ENCODE measurements around the gene ANK3.
A peak's percentile ranks its signal among the peaks of the same experiment; 100 is the strongest.

Gene ANK3

DNA sequence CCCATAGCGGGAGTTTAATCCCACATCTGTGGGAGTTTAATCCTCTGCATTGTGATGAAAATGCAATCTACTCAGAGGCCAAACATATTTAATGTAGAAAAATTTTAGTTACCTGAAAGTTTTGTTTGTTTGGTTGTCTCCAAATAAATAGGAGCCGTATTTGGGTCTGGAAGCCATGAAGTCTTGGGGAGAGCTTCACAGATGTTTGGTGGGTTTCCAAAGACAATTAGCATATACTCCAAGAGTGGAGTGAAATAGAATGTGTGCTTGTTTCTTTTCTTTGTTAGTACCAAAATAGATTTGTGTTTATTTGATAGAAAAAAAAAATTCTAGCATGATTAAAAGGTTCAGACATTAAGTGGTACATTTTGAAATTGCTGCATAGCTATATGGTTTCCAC is 50.9 kb downstream of the ANK3 start:
- POLR2A ChIA-PET: no interaction called here
- CTCF ChIA-PET: interaction anchor here (1.3 kb wide), 1 partner anchor 104 kb away, joined by 3 read pairs; no protein-coding TSS in a partner anchor
- DNase-seq (ENCODE audit: low read depth, low spot score): no peak
- no peak overlapping the region for H3K4me3 ChIP-seq (ENCODE audit: low read depth, low read length)
- TF ChIP-seq, protein P1, sequence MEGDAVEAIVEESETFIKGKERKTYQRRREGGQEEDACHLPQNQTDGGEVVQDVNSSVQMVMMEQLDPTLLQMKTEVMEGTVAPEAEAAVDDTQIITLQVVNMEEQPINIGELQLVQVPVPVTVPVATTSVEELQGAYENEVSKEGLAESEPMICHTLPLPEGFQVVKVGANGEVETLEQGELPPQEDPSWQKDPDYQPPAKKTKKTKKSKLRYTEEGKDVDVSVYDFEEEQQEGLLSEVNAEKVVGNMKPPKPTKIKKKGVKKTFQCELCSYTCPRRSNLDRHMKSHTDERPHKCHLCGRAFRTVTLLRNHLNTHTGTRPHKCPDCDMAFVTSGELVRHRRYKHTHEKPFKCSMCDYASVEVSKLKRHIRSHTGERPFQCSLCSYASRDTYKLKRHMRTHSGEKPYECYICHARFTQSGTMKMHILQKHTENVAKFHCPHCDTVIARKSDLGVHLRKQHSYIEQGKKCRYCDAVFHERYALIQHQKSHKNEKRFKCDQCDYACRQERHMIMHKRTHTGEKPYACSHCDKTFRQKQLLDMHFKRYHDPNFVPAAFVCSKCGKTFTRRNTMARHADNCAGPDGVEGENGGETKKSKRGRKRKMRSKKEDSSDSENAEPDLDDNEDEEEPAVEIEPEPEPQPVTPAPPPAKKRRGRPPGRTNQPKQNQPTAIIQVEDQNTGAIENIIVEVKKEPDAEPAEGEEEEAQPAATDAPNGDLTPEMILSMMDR (IDR thresholded peaks at IDR 0.05; ENCODE audit: insufficient read depth, low read length, missing control alignments): no peak

DNA sequence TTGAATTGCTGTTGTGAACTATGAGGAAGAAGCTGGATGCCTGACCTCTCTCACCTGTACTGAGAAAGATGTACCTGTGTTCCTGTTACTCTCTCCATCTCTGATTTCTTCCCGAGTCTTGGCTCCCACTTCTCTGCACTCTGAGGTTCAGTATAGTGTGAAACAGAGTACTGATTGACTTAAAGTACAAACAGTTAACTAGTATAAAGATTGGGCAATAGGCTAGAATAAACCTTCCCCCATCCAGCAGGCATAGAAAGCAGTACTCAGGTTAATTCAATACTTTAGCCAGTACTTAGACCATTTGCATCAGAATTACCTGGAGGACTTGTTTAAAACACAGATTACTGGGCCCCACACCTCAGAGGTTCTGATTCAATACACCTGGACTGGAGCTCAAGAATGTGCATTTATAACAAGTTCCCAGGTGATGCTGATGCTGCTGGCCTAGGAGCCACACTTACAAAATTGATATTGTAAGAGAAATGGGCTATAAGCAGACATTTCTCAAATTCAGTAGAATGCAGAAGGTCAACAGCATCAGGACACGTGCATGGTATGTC is 51.6 kb downstream of the ANK3 start:
- TF ChIP-seq, protein P1 (IDR thresholded peaks at IDR 0.05; ENCODE audit: insufficient read depth, low read length, missing control alignments): no peak
- no peak for DNase-seq (ENCODE audit: low read depth, low spot score)
- CTCF ChIA-PET: interaction anchor here (3.5 kb wide), 1 partner anchor 24 kb away, joined by 16 read pairs; no protein-coding TSS in a partner anchor
- no peak overlapping the region for H3K4me3 ChIP-seq (ENCODE audit: low read depth, low read length)
- POLR2A ChIA-PET: no interaction called here

DNA sequence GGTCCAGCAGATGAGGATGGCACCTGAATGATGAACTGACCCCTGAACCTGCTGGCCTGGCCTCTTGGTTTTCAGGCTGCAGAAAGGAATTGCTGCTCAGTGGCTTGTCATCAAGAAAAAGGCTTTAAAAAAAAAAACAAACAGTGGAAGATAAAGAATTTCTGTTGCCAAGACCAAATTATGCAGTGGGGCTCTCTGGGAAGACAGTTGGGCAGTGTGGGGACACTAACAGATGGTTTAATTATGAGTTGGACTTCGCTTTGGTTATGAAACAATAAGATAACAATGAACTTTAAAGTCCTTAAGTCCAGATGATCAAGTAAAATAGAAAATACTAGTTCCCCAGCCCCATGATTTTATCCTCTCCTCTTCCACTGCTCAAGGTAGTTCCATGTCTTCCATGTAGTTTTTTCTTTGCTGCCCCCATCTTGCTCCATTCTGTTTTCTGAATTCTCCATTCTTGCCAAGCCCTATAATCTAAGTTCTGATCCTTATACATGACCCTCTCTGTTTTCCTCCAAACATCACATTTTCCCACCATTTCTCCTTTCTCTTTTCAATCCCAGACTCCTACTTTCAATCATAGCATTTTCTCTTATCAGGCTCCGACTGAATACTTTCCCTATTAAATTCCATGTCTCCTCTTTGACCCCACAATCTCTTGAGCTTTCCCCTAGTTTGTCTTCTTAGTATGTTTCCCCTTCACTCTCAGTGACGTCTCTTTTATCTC is 52.6 kb downstream of the ANK3 start:
- POLR2A ChIA-PET: no interaction called here
- CTCF ChIA-PET: interaction anchor here (3.0 to 3.5 kb wide), 2 partner anchors 23 to 97 kb away, joined by 15 to 16 read pairs; no protein-coding TSS in a partner anchor
- TF ChIP-seq, protein P1 (IDR thresholded peaks at IDR 0.05; ENCODE audit: insufficient read depth, low read length, missing control alignments): no peak
- H3K4me3 ChIP-seq (ENCODE audit: low read depth, low read length): no peak overlapping the region
- no peak for DNase-seq (ENCODE audit: low read depth, low spot score)

DNA sequence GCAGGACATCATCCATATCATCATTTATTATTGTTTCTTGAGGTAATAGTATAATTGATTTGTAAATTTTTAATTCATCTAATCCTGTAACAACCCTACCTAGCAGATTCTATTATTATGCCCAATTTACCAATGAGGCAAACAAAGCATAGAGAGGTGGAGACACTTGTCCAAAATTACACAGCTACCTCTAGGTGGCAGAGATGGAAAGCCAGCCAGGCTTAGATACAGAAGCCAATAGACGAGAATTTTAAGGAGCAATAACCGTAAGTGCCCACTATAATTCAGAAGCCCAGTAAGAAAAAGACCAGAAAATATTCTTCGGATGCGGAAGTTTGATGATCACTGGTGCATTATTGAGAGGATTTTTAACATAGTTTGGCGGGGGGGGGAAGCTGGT is 54.0 kb downstream of the ANK3 start:
- TF ChIP-seq, protein P1 (IDR thresholded peaks at IDR 0.05; ENCODE audit: insufficient read depth, low read length, missing control alignments): no peak
- H3K4me3 ChIP-seq (ENCODE audit: low read depth, low read length): no peak overlapping the region
- DNase-seq (ENCODE audit: low read depth, low spot score): no peak
- ChIA-PET POLR2A (no interaction called here), CTCF (interaction anchor here (0.8 to 3.5 kb wide), 7 partner anchors 14 to 313 kb away, joined by 3 to 16 read pairs (median 4); no protein-coding TSS in a partner anchor)

DNA sequence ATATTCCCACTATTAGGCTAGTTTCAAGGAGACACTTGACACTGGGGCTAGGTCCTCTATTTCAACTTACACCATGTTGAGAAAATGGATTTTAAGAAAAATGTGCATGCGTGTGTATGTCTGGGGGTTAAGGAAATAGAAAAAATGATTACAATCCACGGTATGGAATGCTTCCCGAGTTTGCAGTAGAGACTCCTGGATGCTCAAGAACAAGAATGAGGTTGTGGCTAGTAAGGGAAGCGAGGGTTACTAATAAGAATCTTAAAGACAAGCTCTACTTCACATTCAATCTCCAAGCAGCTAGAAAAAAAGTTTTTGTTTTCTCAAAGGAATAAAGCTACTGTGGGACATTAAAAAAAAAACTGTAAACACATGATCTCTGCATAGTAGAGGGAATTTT is 54.7 kb downstream of the ANK3 start:
- TF ChIP-seq, protein P1 (IDR thresholded peaks at IDR 0.05; ENCODE audit: insufficient read depth, low read length, missing control alignments): no peak
- H3K4me3 ChIP-seq (ENCODE audit: low read depth, low read length): no peak overlapping the region
- ChIA-PET CTCF (interaction anchor here (0.8 to 3.5 kb wide), 6 partner anchors 15 to 314 kb away, joined by 3 to 16 read pairs (median 5); no protein-coding TSS in a partner anchor), POLR2A (no interaction called here)
- DNase-seq (ENCODE audit: low read depth, low spot score): peak; percentile 63

DNA sequence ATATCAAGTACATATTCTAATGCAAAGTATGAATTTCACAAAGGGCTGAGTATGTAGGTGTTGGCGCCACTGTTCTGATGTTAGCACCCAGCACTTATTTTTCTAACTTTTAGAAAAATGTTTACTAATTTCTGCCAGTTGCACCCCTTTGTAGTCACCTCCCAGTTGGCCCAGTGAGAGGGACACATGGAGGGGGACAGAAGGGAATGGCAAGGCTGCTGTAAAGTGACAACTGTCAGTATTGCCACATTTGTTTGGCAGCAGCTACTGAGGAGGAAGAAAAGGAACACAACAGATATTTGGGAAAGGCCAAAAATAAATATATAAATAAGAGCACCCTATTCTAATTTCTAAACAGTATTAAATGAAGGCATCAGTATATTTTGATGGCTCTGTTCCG is 57.3 kb downstream of the ANK3 start:
- ChIA-PET CTCF (no interaction called here), POLR2A (no interaction called here)
- H3K4me3 ChIP-seq (ENCODE audit: low read depth, low read length): no peak overlapping the region
- TF ChIP-seq, protein P1 (IDR thresholded peaks at IDR 0.05; ENCODE audit: insufficient read depth, low read length, missing control alignments): no peak
- DNase-seq (ENCODE audit: low read depth, low spot score): no peak

All from AG04449 (cell line).